GM21717 (cell line): ENCODE data around the gene TRAPPC2L.

Source experiments
- ATAC-seq: cut with Tn5 transposase; IDR thresholded peaks from one replicate; pipeline ENCODE4 v1.9.1; 2021; ENCODE audit warnings: mild to moderate bottlenecking, moderate library complexity; ENCODE audit not compliant: unreplicated experiment

Gene TRAPPC2L

GRCh38 chr16:88856828-88857727 is at the start of gene TRAPPC2L, which contains the start of gene GALNS:
Gene TRAPPC2L (plus strand): TSS chr16:88857127. CDS start chr16:88857151, 24 bp downstream.
Gene GALNS (minus strand): TSS chr16:88856947. CDS start chr16:88856877, 70 bp downstream.
- ATAC-seq, result peak; percentile 79

- ATAC-seq, result no peak
These were observed 49.7 kb upstream of the TRAPPC2L start for GRCh38 chr16:88807142-88807625.

- no peak for ATAC-seq
These were observed 49.1 kb upstream of the TRAPPC2L start for GRCh38 chr16:88807626-88808453.

- ATAC-seq, result no peak
These were observed 47.8 kb upstream of the TRAPPC2L start for GRCh38 chr16:88809068-88809675.

GRCh38 chr16:88809676-88810165 is 47.2 kb upstream of the TRAPPC2L start:
- ATAC-seq, result no peak

- ATAC-seq, result no peak
These were observed 46.6 kb upstream of the TRAPPC2L start for GRCh38 chr16:88810166-88810911.

- peak; percentile 34 for ATAC-seq
These were observed 45.8 kb upstream of the TRAPPC2L start for GRCh38 chr16:88810912-88811768.

- peak; percentile 54 for ATAC-seq
These were observed 45.0 kb upstream of the TRAPPC2L start, which contains the start of gene APRT for GRCh38 chr16:88811769-88812512. Gene APRT (minus strand): TSS chr16:88811928. CDS start chr16:88811899, 29 bp downstream.

GRCh38 chr16:88812513-88813268 is 44.2 kb upstream of the TRAPPC2L start:
- ATAC-seq, result no peak

GRCh38 chr16:88813269-88814143 is 43.4 kb upstream of the TRAPPC2L start:
- no peak for ATAC-seq

- ATAC-seq, result no peak
These were observed 42.8 kb upstream of the TRAPPC2L start for GRCh38 chr16:88814144-88814502.

GRCh38 chr16:88815227-88815626 is 41.7 kb upstream of the TRAPPC2L start:
- no peak for ATAC-seq

GRCh38 chr16:88815901-88816589 is 40.9 kb upstream of the TRAPPC2L start:
- no peak for ATAC-seq

- no peak for ATAC-seq
These were observed 40.0 kb upstream of the TRAPPC2L start for GRCh38 chr16:88816736-88817535.
